ENCODE data around the gene OMA1. TPM values are rescaled to one million over a fixed set of nuclear protein-coding genes. Genes with fewer than 3 reads are reported as not detected.

OMA1 gene
- total and polyA plus RNA-seq, 9 donors = 8.1 to 51.5 (median 35.6) TPM

DNA sequence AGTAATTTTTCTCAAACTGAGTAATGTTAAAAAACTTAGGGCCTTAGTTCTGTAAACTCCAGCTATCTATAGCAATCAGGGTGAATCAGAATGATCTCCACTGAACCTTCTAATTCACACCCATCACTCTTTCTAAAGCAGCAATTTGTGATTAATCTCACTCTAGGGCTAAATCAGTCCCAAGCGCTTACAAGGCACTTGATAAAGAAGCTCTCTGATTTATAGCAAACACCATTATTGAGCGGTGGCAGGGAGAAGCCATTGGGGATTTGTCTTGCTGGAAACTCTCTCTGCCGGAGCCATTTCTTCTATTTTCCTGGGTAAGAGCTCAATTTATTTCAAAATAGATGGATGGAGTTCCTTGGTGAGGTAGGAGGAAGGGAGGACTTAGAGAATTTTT is 77.0 kb downstream of the OMA1 start:
- Histone ChIP-seq H3K27me3 (no peaks in the 10 kb centered on the region), H3K36me3 (no peaks in the 10 kb centered on the region), H3K27ac (no peak overlapping the region), H3K4me1 (ENCODE audit: insufficient read depth) (no peaks in the 10 kb centered on the region), H3K4me3 (no peak overlapping the region), H3K9me3 (no peaks in the 10 kb centered on the region)
- 62 to 82% (median 81%) methylated on average over 3 of the region's 3 CpGs for WGBS, 3 donors
- DNase-seq = no peak
- intact Hi-C loops (cut with DNase I) = no loop called here
- no peak for TF ChIP-seq EP300 (IDR thresholded peaks at IDR 0.05)
- TF ChIP-seq, protein P1, sequence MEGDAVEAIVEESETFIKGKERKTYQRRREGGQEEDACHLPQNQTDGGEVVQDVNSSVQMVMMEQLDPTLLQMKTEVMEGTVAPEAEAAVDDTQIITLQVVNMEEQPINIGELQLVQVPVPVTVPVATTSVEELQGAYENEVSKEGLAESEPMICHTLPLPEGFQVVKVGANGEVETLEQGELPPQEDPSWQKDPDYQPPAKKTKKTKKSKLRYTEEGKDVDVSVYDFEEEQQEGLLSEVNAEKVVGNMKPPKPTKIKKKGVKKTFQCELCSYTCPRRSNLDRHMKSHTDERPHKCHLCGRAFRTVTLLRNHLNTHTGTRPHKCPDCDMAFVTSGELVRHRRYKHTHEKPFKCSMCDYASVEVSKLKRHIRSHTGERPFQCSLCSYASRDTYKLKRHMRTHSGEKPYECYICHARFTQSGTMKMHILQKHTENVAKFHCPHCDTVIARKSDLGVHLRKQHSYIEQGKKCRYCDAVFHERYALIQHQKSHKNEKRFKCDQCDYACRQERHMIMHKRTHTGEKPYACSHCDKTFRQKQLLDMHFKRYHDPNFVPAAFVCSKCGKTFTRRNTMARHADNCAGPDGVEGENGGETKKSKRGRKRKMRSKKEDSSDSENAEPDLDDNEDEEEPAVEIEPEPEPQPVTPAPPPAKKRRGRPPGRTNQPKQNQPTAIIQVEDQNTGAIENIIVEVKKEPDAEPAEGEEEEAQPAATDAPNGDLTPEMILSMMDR (IDR thresholded peaks at IDR 0.05) = no peak
- no peak for TF ChIP-seq POLR2A (IDR thresholded peaks at IDR 0.05)

DNA sequence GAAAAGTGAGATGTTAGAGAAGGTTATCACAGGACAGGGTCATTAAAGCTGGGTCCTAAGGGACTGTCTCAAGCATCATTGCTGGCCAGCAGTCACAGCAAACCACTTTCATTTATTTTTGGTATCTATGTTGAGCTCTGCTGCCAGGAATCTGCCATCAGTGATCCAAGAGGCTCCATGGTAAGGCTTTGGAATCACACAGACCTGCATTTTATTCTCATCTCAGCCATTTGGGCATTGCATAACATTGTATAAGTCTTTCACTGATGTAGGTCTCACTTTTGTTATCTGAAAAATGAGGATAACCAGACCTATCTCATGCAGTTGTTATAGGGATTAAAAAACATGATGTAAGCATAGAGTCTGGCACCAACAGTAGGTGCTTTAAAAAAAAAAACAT is 77.5 kb downstream of the OMA1 start:
- no peaks in the 10 kb centered on the region for H3K36me3 ChIP-seq
- intact Hi-C loops (cut with DNase I) = no loop called here
- no peak overlapping the region for H3K27ac ChIP-seq
- no peak for DNase-seq
- no peaks in the 10 kb centered on the region for H3K27me3 ChIP-seq
- TF ChIP-seq EP300 (IDR thresholded peaks at IDR 0.05) (no peak), POLR2A (IDR thresholded peaks at IDR 0.05) (no peak)
- TF ChIP-seq, protein P1 (IDR thresholded peaks at IDR 0.05) = no peak
- no peaks in the 10 kb centered on the region for H3K4me1 ChIP-seq (ENCODE audit: insufficient read depth)
- no peak overlapping the region for H3K4me3 ChIP-seq
- no peaks in the 10 kb centered on the region for H3K9me3 ChIP-seq

DNA sequence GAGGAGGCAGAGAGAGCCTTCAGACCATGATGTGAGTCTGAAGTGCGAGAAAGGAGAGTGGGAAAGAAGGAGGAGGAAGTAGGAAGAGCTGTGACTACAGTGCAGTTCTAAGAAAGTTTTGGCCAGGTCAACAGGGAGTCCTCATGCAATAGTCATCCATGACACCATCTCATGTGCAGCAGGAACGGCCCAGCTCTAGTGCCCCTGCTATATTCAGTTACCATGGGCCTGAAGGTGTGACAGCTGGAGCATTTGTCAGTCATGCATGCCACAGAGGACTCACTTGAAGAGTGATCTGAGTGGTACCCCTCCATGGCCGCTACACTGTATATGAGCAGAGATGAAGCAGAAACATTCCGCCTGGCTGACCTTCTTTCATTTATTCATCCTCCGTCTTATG is 77.9 kb downstream of the OMA1 start:
- Histone ChIP-seq H3K27ac (no peak overlapping the region), H3K4me3 (no peak overlapping the region), H3K27me3 (no peaks in the 10 kb centered on the region), H3K9me3 (no peaks in the 10 kb centered on the region), H3K36me3 (no peaks in the 10 kb centered on the region), H3K4me1 (ENCODE audit: insufficient read depth) (no peaks in the 10 kb centered on the region)
- no peak for DNase-seq
- WGBS, 3 donors = 76 to 82% (median 79%) methylated on average over 5 of the region's 5 CpGs
- TF ChIP-seq EP300 (IDR thresholded peaks at IDR 0.05) = no peak
- TF ChIP-seq POLR2A (IDR thresholded peaks at IDR 0.05) = no peak
- TF ChIP-seq, protein P1 (IDR thresholded peaks at IDR 0.05) = no peak
- intact Hi-C loops (cut with DNase I) = no loop called here

DNA sequence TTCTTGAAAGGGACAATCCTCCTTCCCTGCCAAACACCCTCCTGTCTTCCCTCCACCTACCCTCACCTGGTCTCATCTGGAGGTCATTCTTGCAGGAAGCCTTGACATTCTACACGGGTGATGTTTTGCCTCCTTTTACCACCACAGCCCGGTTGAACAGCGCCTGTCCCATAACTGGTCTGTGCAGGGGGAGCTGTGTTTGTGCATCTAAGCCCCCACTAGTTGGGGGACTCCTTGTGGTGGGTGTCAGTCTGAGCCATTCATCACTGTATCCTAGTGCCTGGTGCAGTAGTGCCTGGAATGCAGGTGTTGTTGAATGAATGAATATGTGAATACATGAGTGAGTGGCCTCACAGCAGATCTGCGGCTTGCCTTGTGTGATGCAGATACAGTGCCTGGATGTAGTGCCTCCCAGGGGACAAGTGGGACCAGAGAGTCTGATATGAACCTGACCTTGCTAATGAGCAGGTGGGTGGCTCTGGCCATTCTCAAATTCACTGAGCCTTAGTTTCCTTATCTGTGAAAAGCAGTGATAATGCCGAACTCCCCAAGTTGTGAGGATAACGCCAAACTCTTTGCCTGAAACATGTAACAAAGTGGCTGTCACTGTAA is 79.8 kb downstream of the OMA1 start:
- intact Hi-C loops (cut with DNase I) = no loop called here
- 69 to 78% (median 73%) methylated on average over 6 of the region's 6 CpGs for WGBS, 3 donors
- no peaks in the 10 kb centered on the region for H3K36me3 ChIP-seq

More for the DNA sequence above, 79.8 kb downstream of the OMA1 start:
- TF ChIP-seq, protein P1 (IDR thresholded peaks at IDR 0.05) = no peak
- TF ChIP-seq POLR2A (IDR thresholded peaks at IDR 0.05) (no peak), EP300 (IDR thresholded peaks at IDR 0.05) (no peak)
- Histone ChIP-seq H3K27me3 (no peaks in the 10 kb centered on the region), H3K4me1 (ENCODE audit: insufficient read depth) (no peaks in the 10 kb centered on the region), H3K9me3 (no peaks in the 10 kb centered on the region), H3K27ac (no peak overlapping the region), H3K4me3 (no peak overlapping the region)
- no peak for DNase-seq

Measured in ovary (tissue), 9 donors.